Loucy (cell line): ENCODE measurements around the gene AFTPH.

ENCODE experiments used
- H2AFZ ChIP-seq: fragments of 200-600 bp; sonication (generic); 2 replicates; pipeline ENCODE4 v1.6.0; 2016; ENCODE audit warnings: antibody characterized with exemption, mild to moderate bottlenecking, low read length, moderate library complexity
- H3F3A ChIP-seq: fragments of 200-600 bp; 2 replicates; pipeline ENCODE4 v1.6.0; 2016; ENCODE audit warnings: antibody characterized with exemption, low read depth, mild to moderate bottlenecking
- H3K27me3 ChIP-seq: fragments of 200-600 bp; sonication (generic); 2 replicates; pipeline ENCODE4 v1.6.1; 2014; ENCODE audit warnings: low read length, mild to moderate bottlenecking; ENCODE audit not compliant: insufficient read depth, poor library complexity, severe bottlenecking
- H3K36me3 ChIP-seq: fragments of 200-600 bp; sonication (generic); 2 replicates; pipeline ENCODE4 v1.6.1; 2016; ENCODE audit warnings: low read length; ENCODE audit not compliant: insufficient read depth
- H3K4me1 ChIP-seq: fragments of 200-600 bp; sonication (generic); 2 replicates; pipeline ENCODE4 v1.5.1; 2014; ENCODE audit warnings: low read length, mild to moderate bottlenecking; ENCODE audit not compliant: insufficient read depth, poor library complexity, severe bottlenecking
- H3K4me2 ChIP-seq: fragments of 200-600 bp; sonication (generic); 2 replicates; pipeline ENCODE4 v1.6.0; 2014; ENCODE audit warnings: antibody characterized with exemption, low read length, low read depth, mild to moderate bottlenecking; ENCODE audit not compliant: poor library complexity, severe bottlenecking
- H3K4me3 ChIP-seq: fragments of 200-600 bp; sonication (generic); 2 replicates; pipeline ENCODE4 v1.5.1; 2014; ENCODE audit warnings: low read length, mild to moderate bottlenecking, mixed read lengths; ENCODE audit not compliant: poor library complexity, severe bottlenecking
- H3K79me2 ChIP-seq: fragments of 200-600 bp; sonication (generic); 2 replicates; pipeline ENCODE4 v1.6.1; 2014; ENCODE audit warnings: low read length; ENCODE audit not compliant: insufficient read depth
- H3K9ac ChIP-seq: fragments of 200-600 bp; sonication (generic); 2 replicates; pipeline ENCODE4 v1.6.0; 2014; ENCODE audit warnings: mild to moderate bottlenecking, low read depth, low read length, moderate library complexity; ENCODE audit not compliant: poor library complexity, severe bottlenecking
- H3K9me2 ChIP-seq: fragments of 200-600 bp; sonication (generic); replicated peaks from 2 replicates; pipeline ENCODE4 v1.6.1; 2016; ENCODE audit warnings: low read depth, low read length, mixed read lengths
- H3K9me3 ChIP-seq: fragments of 200-600 bp; sonication (generic); 2 replicates; pipeline ENCODE4 v1.6.1; 2014; ENCODE audit warnings: mild to moderate bottlenecking, antibody characterized with exemption, low read length, low read depth; ENCODE audit not compliant: insufficient read depth
- H4K20me1 ChIP-seq: fragments of 200-600 bp; sonication (generic); 2 replicates; pipeline ENCODE4 v1.6.0; 2014; ENCODE audit warnings: antibody characterized with exemption, low read length, mild to moderate bottlenecking; ENCODE audit not compliant: insufficient read depth, poor library complexity, severe bottlenecking
- CTCF ChIP-seq: fragments of 200-600 bp; sonication (generic); conservative IDR thresholded peaks from 2 replicates; pipeline ENCODE4 v1.5.1; 2014; ENCODE audit warnings: mild to moderate bottlenecking, antibody characterized with exemption, low read length
- EZH2phosphoT487 ChIP-seq: fragments of 200-600 bp; IDR thresholded peaks from 2 replicates; pipeline ENCODE4 v1.6.1; 2018; ENCODE audit warnings: antibody characterized with exemption, mild to moderate bottlenecking, moderate library complexity, borderline replicate concordance

AFTPH gene

DNA sequence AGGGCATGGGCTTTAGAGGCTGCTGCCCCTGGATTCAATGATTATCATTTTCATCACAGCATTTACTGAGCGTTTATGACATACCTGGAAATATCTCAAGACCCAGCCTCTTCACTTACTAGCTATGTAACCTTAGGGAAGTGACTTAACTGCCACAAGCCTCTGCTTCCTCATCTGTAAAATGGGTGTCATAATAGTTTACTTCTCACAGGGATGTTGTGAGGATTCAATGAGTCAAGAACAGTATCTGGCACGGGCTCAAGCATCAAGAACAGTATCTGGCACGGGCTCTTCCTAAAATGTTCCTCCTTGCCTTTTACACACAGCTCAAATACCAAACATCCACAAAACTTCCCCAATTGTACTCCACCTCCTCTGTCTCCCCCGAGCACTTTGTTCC, 38.8 kb upstream of the AFTPH start:
- H3K79me2 ChIP-seq: no peaks in the 10 kb centered on the region

DNA sequence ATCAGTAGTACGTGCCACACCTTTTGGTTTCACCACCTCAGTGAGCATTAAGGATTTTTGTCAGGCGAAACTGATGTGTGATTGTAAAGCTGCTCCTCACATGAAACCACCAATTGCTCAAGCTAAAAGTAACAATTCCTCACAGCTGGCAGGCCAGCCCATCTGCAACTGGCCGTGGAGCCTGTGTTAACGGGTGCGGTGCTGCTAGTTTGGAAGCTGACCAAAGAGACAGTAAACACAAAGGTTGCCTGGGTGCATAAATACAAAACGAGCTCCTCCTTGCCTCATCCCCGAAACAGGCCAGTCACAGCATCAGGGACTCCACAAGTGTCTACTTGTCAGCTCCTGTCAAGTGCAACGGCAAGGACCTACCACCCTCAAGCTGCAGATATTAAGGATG, 38.2 kb upstream of the AFTPH start:
- Histone ChIP-seq H3K79me2 (no peaks in the 10 kb centered on the region), H3K4me2 (no peak overlapping the region), H3K4me1 (no peaks in the 10 kb centered on the region), H4K20me1 (no peaks in the 10 kb centered on the region), H3F3A (no peaks in the 10 kb centered on the region), H3K9me2 (no peaks in the 10 kb centered on the region), H3K9ac (no peak overlapping the region), H3K4me3 (no peak overlapping the region), H3K36me3 (no peaks in the 10 kb centered on the region), H2AFZ (no peak overlapping the region), H3K27me3 (peaks cover 33% of the 10 kb centered on the region), H3K9me3 (no peaks in the 10 kb centered on the region)
- no peak for TF ChIP-seq EZH2phosphoT487
- no peak for TF ChIP-seq CTCF

More for the DNA sequence above, 38.8 kb upstream of the AFTPH start:
- Histone ChIP-seq H4K20me1 (no peaks in the 10 kb centered on the region), H3K4me1 (no peaks in the 10 kb centered on the region), H3K4me3 (no peak overlapping the region), H3K36me3 (no peaks in the 10 kb centered on the region), H3K9me3 (no peaks in the 10 kb centered on the region), H3K27me3 (peaks cover 27% of the 10 kb centered on the region), H3F3A (no peaks in the 10 kb centered on the region), H3K9me2 (no peaks in the 10 kb centered on the region), H3K4me2 (no peak overlapping the region), H3K9ac (no peak overlapping the region), H2AFZ (no peak overlapping the region)
- no peak for TF ChIP-seq CTCF

DNA sequence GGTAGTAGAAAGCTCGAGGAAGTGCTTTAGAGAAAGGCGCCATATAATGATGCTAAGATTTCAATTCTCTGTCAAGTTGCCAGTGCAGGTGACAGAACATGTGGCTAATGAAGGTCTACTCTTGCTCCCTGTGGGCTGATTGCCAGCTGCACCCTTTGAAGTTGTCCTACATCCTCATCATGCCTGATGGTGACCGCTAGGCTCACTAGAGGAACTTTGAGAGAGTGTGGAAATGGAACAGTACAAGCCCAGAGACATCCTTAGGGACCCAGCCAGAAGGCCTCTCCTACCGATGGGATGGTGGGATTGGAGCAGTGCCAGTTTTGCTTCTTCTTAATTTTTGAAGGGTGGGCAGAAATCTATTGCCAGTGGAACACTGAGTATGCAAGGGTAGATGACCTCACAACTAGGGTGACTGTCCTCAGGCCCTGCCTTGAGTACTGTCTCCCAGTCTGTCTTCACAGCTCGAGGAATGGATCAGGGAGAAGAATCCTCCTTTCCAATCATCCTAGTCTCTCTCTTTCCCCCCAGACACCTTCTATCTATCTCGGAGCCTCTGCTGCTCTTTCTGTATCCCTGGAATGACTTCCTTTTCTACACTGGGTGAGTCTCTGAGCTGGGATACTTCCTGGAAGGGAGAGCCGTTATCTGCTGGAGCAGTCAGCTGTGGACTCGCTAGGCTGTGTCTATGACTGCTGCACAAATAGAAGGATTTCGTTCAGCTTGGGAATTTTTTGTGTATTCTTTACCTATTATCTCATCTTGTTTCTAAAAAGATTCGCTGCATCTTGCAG, 36.7 kb upstream of the AFTPH start:
- Histone ChIP-seq H3K4me2 (no peak overlapping the region), H3K9ac (no peak overlapping the region), H3K9me3 (no peaks in the 10 kb centered on the region), H3K27me3 (peaks cover 48% of the 10 kb centered on the region), H2AFZ (no peak overlapping the region), H3K79me2 (no peaks in the 10 kb centered on the region), H4K20me1 (no peaks in the 10 kb centered on the region), H3K4me1 (no peaks in the 10 kb centered on the region), H3F3A (no peaks in the 10 kb centered on the region), H3K9me2 (no peaks in the 10 kb centered on the region), H3K4me3 (no peak overlapping the region), H3K36me3 (no peaks in the 10 kb centered on the region)
- TF ChIP-seq CTCF (no peak), EZH2phosphoT487 (no peak)
